Stimulated activated CD8-positive, alpha-beta memory T cell treated with anti-CD3 and anti-CD28 coated beads, Interleukin-7, amount 100 ng/mL, for 1 hour (primary cell): ENCODE data around the gene RPTN.
"Not testable (repeated sequence)": the region's sequence is repeated elsewhere in the genome, so short reads cannot be mapped to it uniquely, and the experiment has no call there.

Source experiments
- DNase-seq, 2 donors: peaks; one replicate each; pipeline ENCODE4 v3.0.0-alpha.2; 2020; ENCODE audit warnings: low read depth in 2 of 2

The RPTN gene

GRCh38 chr1:152165286-152166077 lies 6.5 kb upstream of the RPTN start:
- DNase-seq = no peak

DNA sequence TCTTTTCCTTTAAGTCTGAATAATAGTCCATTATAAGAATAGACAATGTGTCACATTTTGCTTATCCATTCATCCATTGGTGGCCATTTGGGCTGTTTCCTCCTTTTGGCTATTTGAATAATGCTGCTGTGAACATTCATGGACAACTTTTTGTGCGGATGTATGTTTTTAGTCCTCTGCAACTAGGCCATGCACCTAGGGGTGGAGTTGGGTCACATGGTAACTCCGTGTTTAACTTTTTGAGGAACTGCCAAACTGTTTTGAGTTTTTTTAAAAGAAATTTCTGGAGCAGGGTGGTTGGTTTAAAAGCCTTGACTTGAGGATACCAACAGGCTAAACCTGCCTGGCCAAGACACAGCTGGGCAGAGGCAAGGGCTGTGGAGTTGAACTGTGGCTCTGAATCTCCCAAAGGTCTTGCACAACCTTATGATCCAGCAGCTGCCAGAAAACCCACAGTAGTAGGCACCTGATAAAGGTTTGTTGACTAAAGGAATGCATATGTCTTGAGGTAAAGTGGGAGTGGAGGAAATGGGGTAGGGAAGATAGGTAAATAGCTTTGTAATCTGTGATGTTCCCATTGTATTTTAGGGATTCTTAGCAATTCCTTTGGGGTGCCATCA lies 5.6 kb upstream of the RPTN start:
- no peak for DNase-seq

- DNase-seq = no peak
Measured at GRCh38 chr1:152162792-152163463, 3.9 kb upstream of the RPTN start.

GRCh38 chr1:152160576-152160975 lies 1.5 kb upstream of the RPTN start:
- no peak for DNase-seq

DNA sequence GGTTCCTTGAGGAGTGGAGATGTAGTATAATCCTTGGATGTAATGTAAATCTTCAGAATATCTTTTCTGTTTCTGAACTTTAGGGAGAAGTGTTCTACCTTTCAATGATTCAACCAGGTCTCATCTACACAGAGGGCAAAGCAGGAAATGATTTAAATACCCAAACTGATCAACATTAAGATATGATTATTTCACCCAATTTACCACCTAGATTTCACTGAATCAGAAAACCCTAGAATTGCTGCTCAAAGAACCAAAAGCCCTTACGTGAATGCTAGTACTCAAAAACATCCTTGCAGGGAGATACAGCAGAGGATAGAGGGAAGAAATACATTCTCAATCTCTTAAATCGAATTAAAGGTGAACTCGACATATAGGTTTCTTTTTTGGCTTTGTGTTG lies 5.0 kb downstream of the RPTN start:
- DNase-seq = no peak

DNA sequence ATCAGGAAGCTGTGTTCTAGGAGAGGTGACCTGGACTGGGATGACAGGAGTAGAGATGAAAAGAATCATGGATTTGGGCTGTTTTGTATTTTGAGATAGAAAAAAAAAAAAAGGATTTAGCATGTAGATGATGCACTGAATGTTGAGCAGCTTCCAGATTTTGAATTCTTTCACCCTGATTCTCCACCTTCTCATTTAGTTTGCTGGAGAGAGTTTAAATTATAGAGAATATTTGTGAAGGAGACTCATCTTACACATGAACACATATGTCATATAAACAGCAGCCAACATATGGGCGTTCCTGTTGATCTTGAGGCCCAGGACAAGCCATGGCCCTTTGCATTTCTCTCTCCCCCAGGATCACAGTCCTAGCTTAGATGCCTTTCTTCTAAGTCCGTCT lies 7.4 kb downstream of the RPTN start:
- DNase-seq = no peak

DNA sequence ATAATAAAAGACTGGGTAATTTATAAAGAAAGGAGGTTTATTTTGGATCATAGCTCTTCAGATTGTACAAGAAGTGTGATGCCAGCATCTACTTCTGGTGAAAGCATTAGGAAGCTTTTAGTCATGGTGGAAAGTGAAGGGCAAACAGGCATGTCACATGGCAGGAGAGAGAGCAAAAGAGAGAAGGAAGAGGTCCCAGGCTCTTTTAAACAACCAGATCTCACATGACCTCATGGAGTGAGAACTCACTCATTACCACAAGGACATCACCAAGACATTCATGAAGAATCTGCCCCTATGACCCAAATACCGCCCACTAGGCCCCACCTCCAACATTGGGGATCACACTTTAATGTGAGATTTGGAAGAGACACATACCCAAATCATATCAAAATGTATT lies 10.0 kb downstream of the RPTN start:
- no peak for DNase-seq

DNA sequence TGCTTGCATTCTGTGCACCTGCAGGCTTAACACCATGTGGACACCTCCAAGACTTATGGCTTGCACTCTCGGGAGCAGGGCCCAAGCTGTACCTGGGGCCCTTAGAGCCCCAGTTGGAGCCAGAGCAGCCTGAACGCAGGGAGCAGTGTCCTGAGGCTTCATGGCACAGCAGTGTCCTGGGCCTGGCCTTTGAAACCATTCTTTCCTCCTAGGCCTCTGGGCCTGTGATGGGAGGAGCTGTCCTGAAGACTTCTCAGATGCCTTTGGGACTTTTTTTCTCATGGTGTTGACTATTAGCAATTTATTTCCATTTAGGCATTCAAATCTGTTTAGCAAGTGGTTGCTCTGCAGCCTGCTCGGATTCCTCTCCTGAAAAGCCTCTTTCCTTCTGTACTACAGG lies 11.0 kb downstream of the RPTN start:
- DNase-seq = no peak

- DNase-seq = no peak
Measured at GRCh38 chr1:152145769-152146168, 13.3 kb downstream of the RPTN start.

DNA sequence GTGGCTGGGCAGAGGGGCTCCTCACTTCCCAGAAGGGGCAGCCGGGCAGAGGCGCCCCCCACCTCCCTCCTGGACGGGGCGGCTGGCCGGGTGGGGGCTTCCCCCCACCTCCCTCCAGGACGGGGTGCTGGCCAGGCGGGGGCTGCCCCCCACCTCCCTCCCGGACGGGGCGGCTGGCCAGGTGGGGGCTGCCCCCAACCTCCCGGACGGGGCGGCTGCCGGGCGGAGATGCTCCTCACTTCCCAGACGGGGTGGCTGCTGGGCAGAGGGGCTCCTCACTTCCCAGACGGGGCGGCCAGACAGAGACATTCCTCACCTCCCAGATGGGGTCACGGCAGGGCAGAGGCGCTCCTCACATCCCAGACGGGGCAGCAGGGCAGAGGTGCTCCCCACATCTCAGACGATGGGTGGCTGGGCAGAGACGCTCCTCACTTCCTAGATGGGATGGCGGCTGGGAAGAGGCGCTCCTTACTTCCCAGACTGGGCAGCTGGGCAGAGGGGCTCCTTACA lies 14.3 kb downstream of the RPTN start:
- not testable (repeated sequence) for DNase-seq

DNA sequence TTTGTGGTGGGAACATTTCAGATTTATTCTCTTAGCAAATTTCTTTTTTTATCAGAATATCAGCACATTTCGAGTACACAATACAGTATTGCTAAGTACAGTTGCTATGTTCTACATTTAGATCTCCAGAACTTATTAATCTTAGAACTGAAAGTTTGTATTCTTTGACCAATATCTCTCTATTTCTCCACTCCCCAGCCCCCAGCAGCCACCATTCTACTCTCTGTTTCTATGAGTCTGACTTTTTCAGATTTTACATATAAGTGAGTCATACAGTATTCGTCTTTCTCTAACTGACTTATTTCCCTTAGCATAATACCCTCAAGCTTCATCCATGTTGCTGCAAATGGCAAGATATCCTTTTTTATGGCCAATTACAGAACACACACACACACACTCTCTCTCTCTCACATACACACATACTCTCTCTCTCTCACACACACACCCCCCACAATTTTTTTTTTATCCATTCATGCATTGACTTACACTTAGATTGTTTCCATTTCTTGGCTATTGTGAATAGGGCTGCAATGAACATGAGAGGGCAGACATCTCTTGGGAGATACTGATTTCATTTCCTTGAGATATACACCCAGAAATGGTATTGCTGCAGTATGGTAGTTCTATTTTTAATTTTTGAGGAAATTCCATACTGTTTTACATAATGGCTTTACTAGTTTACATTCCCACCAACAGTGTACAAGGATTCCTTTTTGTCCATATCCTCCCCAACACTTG lies 15.7 kb downstream of the RPTN start:
- DNase-seq = no peak

DNA sequence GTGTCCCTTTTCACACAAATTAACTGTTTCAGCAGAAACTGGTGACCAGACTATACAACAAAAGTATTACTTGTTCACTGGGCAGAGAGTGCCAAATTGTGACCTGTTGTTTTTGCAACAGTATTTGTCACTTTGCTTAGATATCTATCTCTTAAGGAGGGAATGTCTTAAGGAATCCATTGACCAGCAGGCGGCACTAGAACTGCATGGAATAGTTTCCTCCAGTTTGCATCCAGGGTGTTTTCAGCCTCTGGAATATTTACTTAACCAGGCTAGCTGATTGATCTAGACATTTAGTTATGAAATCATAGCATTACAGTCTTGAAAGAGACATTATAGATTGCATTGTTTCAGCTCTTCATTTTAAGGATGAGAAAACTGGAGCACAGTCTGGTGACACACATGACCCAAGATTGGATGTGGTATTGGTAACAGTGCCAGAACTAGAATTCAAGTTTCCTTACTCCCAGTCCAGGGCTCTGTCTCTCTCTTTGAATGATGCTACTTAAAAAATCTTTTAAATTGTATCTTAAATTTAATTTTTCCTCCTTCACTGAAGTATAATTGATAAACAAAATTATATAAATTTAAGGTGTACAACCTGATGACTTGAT lies 16.9 kb downstream of the RPTN start:
- DNase-seq = no peak

DNA sequence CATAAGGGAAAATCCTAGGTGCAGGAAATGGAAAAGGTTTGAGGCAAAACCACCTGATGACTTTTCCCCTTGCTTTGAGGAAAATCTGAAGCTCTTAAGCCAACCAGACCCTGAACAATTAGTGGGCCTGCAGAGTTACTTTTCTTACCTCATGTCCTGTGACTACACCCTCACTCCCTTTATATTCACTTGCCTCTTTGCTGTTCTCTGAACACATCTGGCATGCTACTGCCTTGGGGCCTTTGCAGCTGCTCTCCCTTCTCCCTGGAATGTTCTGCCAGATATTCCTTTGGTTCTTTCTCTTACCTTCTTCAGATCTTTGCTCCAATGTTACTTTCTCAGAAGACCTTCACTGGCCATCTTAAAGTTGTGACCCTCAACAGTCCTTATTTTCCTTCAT lies 21.8 kb downstream of the RPTN start:
- DNase-seq = no peak

DNA sequence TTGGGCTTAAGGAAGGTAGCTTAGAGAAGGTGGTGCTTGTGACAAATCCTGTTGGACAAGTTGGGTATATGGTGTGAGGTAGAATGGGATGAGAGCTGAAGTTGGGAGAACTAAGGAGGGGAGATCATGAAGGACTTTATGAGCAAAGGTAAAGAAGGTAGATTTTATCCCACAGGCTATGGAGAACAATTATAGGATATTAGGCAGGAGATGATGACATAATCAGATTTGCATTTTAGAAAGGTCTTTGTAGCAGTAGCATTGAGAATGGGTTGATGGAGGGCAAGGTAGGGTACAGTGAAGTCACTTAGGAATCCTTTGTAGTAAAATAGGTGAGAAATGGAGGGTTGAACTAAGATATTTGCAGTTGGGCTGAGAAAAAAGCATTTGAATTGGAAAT lies 28.8 kb downstream of the RPTN start:
- no peak for DNase-seq

GRCh38 chr1:152127673-152128072 lies 31.4 kb downstream of the RPTN start:
- DNase-seq = no peak

DNA sequence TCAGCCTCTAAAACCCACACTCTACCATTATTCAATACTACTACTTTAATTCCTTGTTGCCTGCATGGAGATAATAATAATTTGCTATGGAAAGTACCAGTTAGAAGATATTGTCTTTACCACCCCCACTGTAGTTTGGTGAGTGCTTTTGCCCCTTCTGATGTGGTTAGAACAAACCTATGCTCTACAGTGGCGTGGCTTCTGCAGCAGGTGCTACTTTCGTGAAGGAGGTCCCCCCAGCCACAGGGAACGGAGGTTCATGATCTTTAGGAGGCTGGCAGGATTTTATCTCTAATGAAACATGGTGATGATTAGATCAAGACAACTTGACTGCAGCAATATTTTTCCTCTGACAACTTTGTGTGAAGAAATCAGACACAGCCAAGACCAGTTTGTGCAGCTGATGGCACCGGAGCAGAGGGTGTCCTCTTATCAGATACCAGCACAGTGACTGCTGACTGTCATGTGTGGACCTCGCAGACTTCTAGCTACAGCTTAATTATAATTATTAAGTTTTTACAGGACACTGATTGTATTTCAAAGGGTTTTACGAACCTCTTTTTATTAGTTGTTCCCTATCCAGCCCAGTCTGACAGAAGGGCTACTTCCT lies 33.1 kb downstream of the RPTN start:
- DNase-seq = no peak

DNA sequence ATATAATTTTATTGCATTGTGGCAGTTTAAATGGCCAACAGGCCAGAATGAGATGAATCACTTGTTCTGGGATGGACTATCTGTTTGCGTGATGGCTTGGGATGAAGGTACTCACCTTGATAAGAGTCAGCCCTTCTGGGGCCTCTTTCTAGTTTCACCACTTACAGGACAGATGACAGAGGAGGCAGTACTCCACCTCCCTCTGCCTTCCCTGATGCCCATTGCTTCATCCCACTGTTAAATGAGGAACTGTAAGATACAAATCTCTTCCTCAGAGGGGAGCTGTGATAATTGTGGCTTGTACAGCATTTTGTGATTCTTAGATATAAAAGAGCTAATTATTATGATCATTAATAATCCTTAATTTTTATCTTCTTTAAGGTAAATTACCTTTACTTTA lies 40.1 kb downstream of the RPTN start:
- no peak for DNase-seq

- no peak for DNase-seq
Measured at GRCh38 chr1:152115344-152115743, 43.7 kb downstream of the RPTN start, which contains the start of gene TCHH. Gene TCHH (minus strand): TSS chr1:152115444. CDS start chr1:152114080, 1,364 bp downstream.

- no peak for DNase-seq
Measured at GRCh38 chr1:152112885-152113432, 46.1 kb downstream of the RPTN start.

DNA sequence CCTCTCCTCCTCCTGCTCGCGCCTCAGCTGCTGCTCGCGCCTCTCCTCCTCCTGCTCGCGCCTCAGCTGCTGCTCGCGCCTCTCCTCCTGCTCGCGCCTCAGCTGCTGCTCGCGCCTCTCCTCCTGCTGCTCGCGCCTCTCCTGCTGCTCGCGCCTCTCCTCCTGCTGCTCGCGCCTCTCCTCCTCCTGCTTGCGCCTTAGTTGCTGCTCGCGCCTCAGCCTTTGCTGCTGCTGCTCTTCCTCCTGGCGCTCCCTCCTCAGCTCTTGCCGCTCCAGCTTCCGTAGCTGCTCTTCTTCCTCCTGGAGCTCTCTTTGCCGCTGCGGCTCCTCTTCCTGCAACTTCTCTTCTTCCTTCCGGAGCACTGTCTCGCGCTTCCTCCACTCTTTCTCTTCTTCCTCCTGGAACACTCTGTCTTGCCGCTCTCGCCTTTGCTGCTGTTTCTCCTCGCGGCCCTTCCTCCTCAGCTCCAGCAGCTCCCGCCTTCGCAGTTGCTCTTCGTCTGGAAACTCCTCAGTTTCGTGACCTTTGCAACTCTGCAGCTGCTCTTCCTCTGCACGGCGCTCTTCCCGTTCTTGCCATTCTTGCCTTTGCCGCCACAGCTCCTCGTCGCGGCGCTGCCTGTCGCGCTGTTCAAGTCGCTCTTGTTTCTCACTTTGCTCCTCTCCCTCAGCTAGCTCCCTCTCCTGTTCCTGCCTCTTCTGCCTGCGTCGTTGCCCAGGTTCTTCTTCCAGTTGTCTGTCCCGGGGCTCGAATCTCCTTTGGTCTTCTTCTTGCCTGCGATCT lies 46.7 kb downstream of the RPTN start:
- DNase-seq = no peak
